HL-60 (cell line): ENCODE results near the gene DLX2.

Source experiments
- CTCF ChIP-seq: IDR thresholded peaks from one replicate; pipeline ENCODE4 v1.5.1; 2011; ENCODE audit warnings: low read length, control low read depth, inconsistent platforms; ENCODE audit not compliant: insufficient read depth
- POLR2AphosphoS5 ChIP-seq: IDR thresholded peaks from 2 replicates; pipeline ENCODE4 v1.6.1; 2012; ENCODE audit warnings: low read depth

GRCh38 chr2:172083628-172084394 lies 18.9 kb downstream of the DLX2 start:
- TF ChIP-seq CTCF (no peak), POLR2AphosphoS5 (no peak)
